Epithelial cell of proximal tubule (primary cell): ENCODE measurements around the gene AKAP6. TPM values are rescaled to one million over a fixed set of nuclear protein-coding genes. Genes with fewer than 3 reads are reported as not detected.

Experiments used
- DNase-seq: peaks from one replicate; pipeline ENCODE4 v3.0.0-alpha.2; 2011; ENCODE audit warnings: low read depth
- H3K4me3 ChIP-seq: 2 replicates; pipeline ENCODE4 v1.5.1; 2011; ENCODE audit warnings: low read depth, mild to moderate bottlenecking, low read length
- total RNA-seq: library from RNA; depleted of rRNA; stranded (reverse); fragments of >200 nt; gene quantifications from 2 replicates; pipeline ENCODE4 v1.2.3, GENCODE V29; 2015
- TF ChIP-seq, protein P1 (sequence below): conservative IDR thresholded peaks from 2 replicates; pipeline ENCODE4 v1.5.1; 2012; ENCODE audit warnings: low read depth, mild to moderate bottlenecking, low read length

The AKAP6 gene
- total RNA-seq, 1 donor from 2014 or later: 4.6 TPM

DNA sequence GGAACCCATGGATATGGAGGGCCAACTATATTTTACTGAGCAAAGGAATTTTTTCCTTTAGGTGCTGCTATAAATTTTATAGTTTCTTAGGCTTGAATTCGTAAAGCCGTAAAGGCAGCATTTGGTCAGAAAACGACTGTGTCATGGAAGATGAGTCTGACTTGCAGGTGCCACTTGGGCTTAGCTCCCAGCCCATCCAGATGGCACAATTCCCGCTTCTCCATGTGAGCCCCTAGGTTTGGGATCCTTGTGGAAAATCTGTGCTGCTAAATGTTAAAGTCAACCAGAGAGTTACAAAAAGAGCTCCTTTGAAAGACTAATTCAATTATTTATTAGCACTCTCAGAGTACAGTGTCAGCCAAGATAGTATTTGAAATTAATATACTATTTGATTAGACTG is 489.5 kb downstream of the AKAP6 start:
- no peak overlapping the region for H3K4me3 ChIP-seq
- TF ChIP-seq, protein P1, sequence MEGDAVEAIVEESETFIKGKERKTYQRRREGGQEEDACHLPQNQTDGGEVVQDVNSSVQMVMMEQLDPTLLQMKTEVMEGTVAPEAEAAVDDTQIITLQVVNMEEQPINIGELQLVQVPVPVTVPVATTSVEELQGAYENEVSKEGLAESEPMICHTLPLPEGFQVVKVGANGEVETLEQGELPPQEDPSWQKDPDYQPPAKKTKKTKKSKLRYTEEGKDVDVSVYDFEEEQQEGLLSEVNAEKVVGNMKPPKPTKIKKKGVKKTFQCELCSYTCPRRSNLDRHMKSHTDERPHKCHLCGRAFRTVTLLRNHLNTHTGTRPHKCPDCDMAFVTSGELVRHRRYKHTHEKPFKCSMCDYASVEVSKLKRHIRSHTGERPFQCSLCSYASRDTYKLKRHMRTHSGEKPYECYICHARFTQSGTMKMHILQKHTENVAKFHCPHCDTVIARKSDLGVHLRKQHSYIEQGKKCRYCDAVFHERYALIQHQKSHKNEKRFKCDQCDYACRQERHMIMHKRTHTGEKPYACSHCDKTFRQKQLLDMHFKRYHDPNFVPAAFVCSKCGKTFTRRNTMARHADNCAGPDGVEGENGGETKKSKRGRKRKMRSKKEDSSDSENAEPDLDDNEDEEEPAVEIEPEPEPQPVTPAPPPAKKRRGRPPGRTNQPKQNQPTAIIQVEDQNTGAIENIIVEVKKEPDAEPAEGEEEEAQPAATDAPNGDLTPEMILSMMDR: no peak
- no peak for DNase-seq

DNA sequence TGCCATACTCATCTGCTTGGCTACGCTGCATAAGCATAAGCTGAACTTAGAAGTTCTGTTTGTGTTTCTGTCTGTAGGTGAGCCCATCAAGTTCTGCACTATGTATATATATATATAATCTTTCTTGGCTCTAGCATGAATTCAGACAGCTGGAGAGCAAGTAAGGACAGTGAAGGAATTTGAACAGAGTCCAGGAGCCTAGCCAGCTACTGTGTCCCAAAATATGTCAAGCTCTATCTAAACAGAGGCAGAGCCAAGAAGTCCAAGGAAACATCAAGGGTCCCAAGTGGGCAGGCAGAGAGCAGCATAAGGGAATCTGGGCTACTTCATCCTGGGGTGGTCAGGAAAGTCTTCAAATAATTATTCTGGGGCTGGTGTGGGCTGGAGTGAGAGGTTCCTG is 491.1 kb downstream of the AKAP6 start:
- TF ChIP-seq, protein P1: no peak
- H3K4me3 ChIP-seq: no peak overlapping the region
- no peak for DNase-seq

DNA sequence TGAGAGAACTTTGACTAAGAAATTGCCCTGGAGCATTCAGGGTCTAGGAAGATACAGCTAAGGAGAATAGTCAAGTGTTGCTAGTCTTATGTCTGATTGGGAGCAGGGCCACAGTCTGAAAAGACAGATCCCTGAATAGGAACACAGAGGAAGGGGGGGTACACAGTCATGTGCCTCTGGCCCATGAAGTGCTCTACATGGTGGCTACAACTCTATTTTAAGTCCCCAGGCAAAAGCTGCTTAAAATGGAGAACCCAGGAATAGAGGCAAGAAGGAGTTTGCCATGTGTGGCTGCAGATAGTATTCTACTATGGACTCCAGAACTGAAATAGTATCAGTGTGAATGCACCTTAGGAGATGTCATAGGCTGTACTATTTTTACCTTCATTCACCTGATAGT is 491.6 kb downstream of the AKAP6 start:
- TF ChIP-seq, protein P1: no peak
- H3K4me3 ChIP-seq: no peak overlapping the region
- DNase-seq: no peak

DNA sequence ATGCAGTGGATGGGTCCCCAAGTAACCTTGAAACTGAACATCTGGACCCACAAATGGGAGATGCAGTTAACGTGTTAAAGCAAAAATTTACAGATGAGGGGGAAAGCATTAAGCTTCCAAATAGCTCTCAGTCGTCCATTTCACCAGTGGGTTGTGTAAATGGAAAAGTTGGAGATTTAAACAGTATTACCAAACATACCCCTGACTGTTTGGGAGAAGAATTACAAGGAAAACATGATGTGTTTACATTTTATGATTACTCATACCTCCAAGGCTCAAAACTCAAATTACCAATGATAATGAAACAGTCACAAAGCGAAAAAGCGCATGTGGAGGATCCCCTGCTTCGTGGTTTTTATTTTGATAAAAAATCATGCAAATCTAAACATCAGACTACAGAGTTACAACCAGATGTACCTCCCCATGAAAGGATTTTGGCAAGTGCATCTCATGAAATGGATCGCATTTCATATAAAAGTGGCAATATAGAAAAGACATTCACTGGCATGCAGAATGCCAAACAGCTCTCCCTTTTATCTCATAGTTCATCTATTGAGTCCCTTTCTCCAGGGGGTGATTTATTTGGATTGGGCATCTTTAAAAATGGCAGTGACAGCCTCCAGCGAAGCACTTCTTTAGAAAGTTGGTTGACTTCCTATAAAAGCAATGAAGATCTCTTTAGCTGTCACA is 493.0 kb downstream of the AKAP6 start:
- TF ChIP-seq, protein P1: no peak
- DNase-seq: no peak
- H3K4me3 ChIP-seq: no peak overlapping the region

- TF ChIP-seq, protein P1: no peak
- DNase-seq: no peak
- no peak overlapping the region for H3K4me3 ChIP-seq
Measured at GRCh38 chr14:32823706-32824105, 494.6 kb downstream of the AKAP6 start.

GRCh38 chr14:32824195-32824594 is 495.1 kb downstream of the AKAP6 start:
- TF ChIP-seq, protein P1: no peak
- no peak for DNase-seq

GRCh38 chr14:32825058-32825457 is 496.0 kb downstream of the AKAP6 start:
- no peak overlapping the region for H3K4me3 ChIP-seq
- DNase-seq: no peak
- TF ChIP-seq, protein P1: no peak

More at GRCh38 chr14:32824195-32824594, 495.1 kb downstream of the AKAP6 start:
- H3K4me3 ChIP-seq: no peak overlapping the region
